Measurements from ENCODE around the gene SYCP3. TPM values are rescaled to one million over a fixed set of nuclear protein-coding genes. Genes with fewer than 3 reads are reported as not detected.
"Not testable (repeated sequence)": the region's sequence is repeated elsewhere in the genome, so short reads cannot be mapped to it uniquely, and the experiment has no call there.

The SYCP3 gene
- total RNA-seq, 1 experiment from 2014 or later, result not detected

DNA sequence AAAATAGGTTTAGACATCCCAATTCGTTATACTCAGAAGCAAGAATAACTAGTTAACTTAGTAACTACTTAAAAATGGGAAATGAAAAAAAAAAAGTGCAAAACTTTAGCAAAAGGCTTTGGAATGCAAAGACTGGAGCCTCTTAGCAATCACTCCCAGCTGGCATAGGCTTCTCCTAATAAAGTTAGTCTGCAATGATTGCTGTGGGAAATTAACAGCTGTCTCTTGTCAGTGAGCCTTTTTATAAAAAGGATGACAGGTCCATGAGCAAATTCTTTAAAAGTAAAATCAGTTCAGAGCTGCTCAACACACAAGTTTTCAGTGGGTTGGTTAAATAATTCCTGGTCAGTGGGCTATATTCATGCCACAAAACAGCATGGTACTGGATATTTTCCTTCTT, 7.4 kb upstream of the SYCP3 start:
- Histone ChIP-seq H3K27me3 (replicated peaks) (no peaks in the 10 kb centered on the region), H3K4me1 (replicated peaks) (no peaks in the 10 kb centered on the region), H3K36me3 (peaks cover 8% of the 10 kb centered on the region; the same call in 1 of the 2 replicates), H3K9me3 (replicated peaks) (no peaks in the 10 kb centered on the region), H3K4me3 (no peak overlapping the region), H3K27ac (no peak overlapping the region)
- no peak for DNase-seq (ENCODE audit: low read depth in 1 of 2, low spot score in 2 of 2)

DNA sequence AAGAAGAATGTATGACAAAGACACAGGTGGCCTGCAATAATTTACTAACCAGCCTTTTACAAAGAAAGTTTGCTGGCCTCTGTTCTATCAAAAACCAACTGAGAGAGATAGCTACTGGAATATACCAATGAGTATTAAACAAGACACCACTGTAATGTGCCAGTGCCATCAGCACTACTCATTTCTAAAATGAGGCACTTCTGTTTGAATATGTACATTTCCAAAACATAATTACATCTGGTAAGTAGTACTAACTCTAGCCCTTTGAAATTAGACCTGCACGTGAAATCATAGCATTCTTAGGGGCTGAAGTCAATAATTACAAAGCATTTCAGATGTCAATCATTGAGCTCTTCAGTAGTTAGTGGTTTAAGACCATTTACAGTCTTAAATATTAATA, 6.9 kb upstream of the SYCP3 start:
- no peaks in the 10 kb centered on the region for H3K27me3 ChIP-seq (replicated peaks)
- H3K4me1 ChIP-seq (replicated peaks), result no peaks in the 10 kb centered on the region
- H3K27ac ChIP-seq, result no peak overlapping the region
- no peaks in the 10 kb centered on the region for H3K9me3 ChIP-seq (replicated peaks)
- DNase-seq (ENCODE audit: low read depth in 1 of 2, low spot score in 2 of 2), result no peak
- no peak overlapping the region for H3K4me3 ChIP-seq
- peaks cover 8% of the 10 kb centered on the region; the same call in 1 of the 2 replicates for H3K36me3 ChIP-seq

DNA sequence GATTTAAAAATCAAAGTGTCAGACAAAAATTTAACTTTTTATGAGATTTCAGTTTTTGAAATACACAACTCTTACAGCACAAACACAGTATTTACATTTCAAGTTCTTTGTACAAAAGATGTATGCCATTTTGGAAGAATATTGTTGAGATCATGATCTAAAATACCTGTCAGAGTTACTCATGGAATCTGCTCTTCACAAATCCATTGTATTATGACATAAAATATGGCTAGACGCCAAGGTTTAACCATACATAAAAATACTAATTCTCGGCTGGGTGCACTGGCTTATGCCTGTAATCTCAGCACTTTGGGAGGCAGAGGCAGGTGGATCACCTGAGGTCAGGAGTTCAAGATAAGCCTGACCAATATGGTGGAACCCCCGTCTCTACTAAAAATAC, 6.2 kb upstream of the SYCP3 start:
- Histone ChIP-seq H3K36me3 (peaks cover 8% of the 10 kb centered on the region; the same call in 1 of the 2 replicates), H3K27ac (no peak overlapping the region)

DNA sequence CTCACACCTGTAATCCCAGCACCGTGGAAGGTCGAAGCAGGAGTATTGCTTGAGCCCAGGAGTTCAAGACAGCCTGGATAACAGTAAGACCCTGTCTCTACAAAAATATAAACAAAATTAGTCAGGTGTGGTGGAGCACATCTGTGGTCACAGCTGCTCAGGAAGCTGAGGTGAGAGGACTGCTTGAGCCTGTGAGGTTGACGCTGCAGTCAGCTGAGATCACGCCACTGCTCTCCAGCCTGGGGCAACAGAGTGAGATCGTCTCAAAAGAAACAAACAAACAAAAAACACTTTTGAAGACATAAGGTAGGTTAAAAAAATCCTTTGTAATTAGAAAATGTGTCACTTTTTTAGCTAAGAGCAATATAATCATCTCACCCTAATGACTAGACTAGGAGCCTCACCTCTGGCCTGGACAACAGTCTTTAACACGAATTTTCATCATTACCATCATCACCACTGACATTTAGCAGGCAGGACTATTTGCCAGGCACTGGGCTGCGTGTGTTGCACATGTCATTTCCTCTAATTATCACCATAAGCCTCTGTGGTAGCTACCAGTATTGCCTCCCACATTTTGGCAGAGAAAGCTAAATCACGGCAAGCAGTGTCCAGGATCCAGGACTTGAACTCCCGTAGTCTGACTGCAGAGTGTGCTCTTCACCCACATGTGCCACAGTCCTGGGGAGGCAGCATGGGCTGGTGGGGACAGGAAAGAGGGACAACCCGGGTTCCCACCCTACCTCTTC, 4.6 kb upstream of the SYCP3 start:
- peaks cover 8% of the 10 kb centered on the region; the same call in 1 of the 2 replicates for H3K36me3 ChIP-seq
- no peak for DNase-seq (ENCODE audit: low read depth in 1 of 2, low spot score in 2 of 2)
- no peak overlapping the region for H3K4me3 ChIP-seq
- H3K4me1 ChIP-seq (replicated peaks), result no peaks in the 10 kb centered on the region
- H3K27me3 ChIP-seq (replicated peaks), result no peaks in the 10 kb centered on the region
- no peaks in the 10 kb centered on the region for H3K9me3 ChIP-seq (replicated peaks)
- H3K27ac ChIP-seq, result no peak overlapping the region

More for the DNA sequence above, 6.2 kb upstream of the SYCP3 start:
- H3K4me3 ChIP-seq, result no peak overlapping the region
- H3K9me3 ChIP-seq (replicated peaks), result no peaks in the 10 kb centered on the region
- no peak for DNase-seq (ENCODE audit: low read depth in 1 of 2, low spot score in 2 of 2)
- no peaks in the 10 kb centered on the region for H3K27me3 ChIP-seq (replicated peaks)
- H3K4me1 ChIP-seq (replicated peaks), result no peaks in the 10 kb centered on the region

DNA sequence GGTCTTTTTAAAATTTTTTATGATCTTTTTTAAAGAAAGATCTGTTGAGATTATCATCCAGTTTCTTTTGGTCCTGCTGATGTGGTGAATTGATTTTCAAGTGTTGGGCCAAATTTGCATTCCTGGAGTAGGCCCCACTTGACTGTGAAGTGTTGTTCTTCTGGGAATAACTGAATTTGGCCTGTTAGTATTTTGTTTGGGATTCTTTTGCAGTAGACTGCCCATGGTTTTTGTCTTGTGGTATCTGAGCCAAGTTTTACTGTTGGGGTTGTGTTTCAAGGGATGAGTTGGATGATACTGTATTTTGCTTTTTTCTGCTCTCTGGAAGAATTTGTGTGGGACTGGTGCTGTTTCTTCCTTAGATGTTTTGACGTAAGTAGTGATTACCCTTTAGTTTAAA, 4.0 kb upstream of the SYCP3 start:
- Histone ChIP-seq H3K9me3 (replicated peaks) (no peaks in the 10 kb centered on the region), H3K4me3 (no peak overlapping the region), H3K27me3 (replicated peaks) (no peaks in the 10 kb centered on the region), H3K4me1 (replicated peaks) (no peaks in the 10 kb centered on the region), H3K36me3 (peaks cover 8% of the 10 kb centered on the region; the same call in 1 of the 2 replicates), H3K27ac (no peak overlapping the region)
- DNase-seq (ENCODE audit: low read depth in 1 of 2, low spot score in 2 of 2), result no peak

DNA sequence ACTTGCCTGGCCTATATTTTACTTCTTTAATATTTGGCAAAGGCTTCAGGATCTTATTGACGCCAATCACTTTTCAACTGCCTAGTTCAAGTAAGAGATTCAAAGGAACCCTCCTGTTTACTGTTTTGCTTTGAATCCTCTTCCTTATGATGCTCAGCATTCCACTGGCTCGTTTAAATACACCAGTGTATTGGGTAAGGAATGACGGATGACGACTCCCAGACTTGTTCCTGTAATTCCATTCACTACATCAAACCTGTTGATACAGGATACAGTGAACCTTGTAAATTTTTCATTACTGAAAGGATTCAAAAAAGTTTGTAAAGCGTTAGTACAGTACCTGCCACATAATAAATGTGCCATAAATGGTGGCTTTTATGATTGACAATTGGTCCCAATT, 1.7 kb upstream of the SYCP3 start:
- Histone ChIP-seq H3K36me3 (peaks cover 8% of the 10 kb centered on the region; the same call in 1 of the 2 replicates), H3K9me3 (replicated peaks) (no peaks in the 10 kb centered on the region), H3K4me1 (replicated peaks) (no peaks in the 10 kb centered on the region), H3K27me3 (replicated peaks) (no peaks in the 10 kb centered on the region), H3K27ac (no peak overlapping the region), H3K4me3 (no peak overlapping the region)
- no peak for DNase-seq (ENCODE audit: low read depth in 1 of 2, low spot score in 2 of 2)

DNA sequence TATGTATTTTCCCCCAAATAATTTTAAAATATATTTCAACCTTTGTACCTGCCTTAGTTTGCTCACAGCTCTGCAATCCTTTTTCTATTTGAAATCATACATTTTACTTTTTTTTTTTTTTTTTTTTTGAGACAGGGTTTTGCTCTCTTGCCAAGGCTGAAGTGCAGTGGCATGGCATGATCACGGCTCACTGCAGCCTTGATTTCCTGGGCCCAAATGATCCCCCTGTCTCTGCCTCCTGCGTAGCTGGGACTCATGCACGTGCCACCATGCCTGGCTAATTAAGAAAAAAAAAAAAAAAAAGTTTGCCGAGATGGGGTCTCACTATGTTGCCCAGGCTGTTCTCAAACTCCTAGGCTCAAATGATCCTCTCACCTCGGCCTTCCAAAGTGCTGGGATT, 1.3 kb upstream of the SYCP3 start:
- DNase-seq (ENCODE audit: low read depth in 1 of 2, low spot score in 2 of 2), result no peak
- H3K27ac ChIP-seq, result no peak overlapping the region
- H3K4me1 ChIP-seq (replicated peaks), result no peaks in the 10 kb centered on the region
- peaks cover 8% of the 10 kb centered on the region; the same call in 1 of the 2 replicates for H3K36me3 ChIP-seq
- no peaks in the 10 kb centered on the region for H3K9me3 ChIP-seq (replicated peaks)
- no peaks in the 10 kb centered on the region for H3K27me3 ChIP-seq (replicated peaks)
- H3K4me3 ChIP-seq, result no peak overlapping the region

DNA sequence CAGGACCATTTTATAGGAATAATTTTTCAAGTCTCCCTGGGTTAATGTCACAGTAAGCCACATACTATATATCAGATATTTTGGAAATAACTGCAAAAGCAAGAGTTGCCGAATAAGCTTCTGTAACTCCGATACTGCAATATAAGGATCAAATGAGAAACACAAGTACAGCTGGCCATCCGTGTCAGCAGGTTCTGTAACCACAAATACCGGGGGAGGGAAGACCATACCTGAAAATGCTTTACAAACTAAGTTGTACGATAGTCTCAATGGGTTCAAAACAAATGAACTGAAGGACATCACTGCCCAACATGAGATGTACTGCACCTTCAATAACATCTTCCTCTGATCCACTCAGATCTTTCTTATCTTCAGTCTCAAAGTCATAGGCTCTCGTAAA, 1.8 kb downstream of the SYCP3 start:
- DNase-seq (ENCODE audit: low read depth in 1 of 2, low spot score in 2 of 2), result no peak
- no peaks in the 10 kb centered on the region for H3K4me1 ChIP-seq (replicated peaks)
- H3K27me3 ChIP-seq (replicated peaks), result no peaks in the 10 kb centered on the region
- H3K27ac ChIP-seq, result no peak overlapping the region
- H3K9me3 ChIP-seq (replicated peaks), result no peaks in the 10 kb centered on the region
- no peaks in the 10 kb centered on the region for H3K36me3 ChIP-seq
- H3K4me3 ChIP-seq, result no peak overlapping the region

DNA sequence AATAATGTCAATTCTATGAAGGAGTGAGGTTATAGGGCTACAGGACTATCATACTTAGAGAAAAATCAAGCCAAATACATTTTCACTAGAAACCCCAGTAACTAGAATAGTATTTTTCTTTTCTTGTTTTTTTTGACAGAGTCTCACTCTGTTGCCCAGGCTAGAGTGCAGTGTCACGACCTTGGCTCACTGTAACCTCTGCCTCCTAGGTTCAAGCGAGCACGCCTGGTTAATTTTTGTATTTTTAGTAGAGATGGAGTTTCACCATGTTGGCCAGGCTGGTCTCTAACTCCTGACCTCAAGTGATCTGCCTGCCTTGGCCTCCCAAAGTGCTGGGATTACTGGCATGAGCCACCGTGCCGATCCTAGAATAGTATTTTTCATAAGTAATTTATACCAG, 4.8 kb downstream of the SYCP3 start:
- H3K9me3 ChIP-seq (replicated peaks); DNase-seq (ENCODE audit: low read depth in 1 of 2, low spot score in 2 of 2); H3K27ac ChIP-seq; H3K4me3 ChIP-seq; H3K4me1 ChIP-seq (replicated peaks); H3K27me3 ChIP-seq (replicated peaks); H3K36me3 ChIP-seq: not testable (repeated sequence)

DNA sequence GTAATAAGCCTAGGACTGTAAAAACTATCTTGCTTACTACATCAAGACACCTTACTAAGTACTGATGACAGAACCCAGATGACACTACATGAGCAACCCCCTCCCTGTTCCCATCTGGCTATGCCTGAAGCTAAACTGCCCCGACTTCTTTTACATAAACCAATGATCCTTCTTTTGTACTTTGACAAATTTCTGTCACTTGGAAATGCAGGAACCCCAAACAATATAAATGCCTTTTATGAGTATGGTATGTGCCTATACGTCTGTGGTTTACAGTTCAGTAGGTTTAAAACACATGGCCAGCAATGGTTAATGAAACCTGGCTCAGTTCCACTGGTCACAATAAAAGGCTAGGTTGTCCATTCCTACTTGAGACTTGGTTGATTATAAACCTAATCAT, 6.1 kb downstream of the SYCP3 start:
- DNase-seq (ENCODE audit: low read depth in 1 of 2, low spot score in 2 of 2), result no peak
- Histone ChIP-seq H3K4me3 (no peak overlapping the region), H3K27ac (no peak overlapping the region), H3K27me3 (replicated peaks) (no peaks in the 10 kb centered on the region), H3K9me3 (replicated peaks) (no peaks in the 10 kb centered on the region), H3K36me3 (no peaks in the 10 kb centered on the region), H3K4me1 (replicated peaks) (no peaks in the 10 kb centered on the region)

DNA sequence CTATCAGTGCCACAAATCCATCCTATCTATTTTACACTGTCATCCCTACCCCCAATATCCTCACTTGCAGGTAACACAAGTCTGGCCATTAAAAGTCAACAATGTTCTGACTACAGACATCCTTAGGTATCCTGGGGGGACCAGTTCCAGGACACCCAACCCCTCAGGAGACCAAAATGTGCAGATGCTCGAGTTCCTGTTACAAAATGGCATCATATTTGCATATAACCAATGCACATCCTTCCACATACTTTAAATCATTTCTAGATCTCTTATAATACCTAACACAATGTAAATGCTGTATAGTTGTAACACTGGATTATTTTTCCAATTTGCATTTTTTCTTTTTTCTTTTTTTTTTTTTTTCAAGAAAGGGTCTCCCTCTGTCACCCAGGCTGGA, 6.9 kb downstream of the SYCP3 start:
- Histone ChIP-seq H3K27me3 (replicated peaks) (no peaks in the 10 kb centered on the region), H3K27ac (no peak overlapping the region), H3K4me1 (replicated peaks) (no peaks in the 10 kb centered on the region), H3K36me3 (no peaks in the 10 kb centered on the region), H3K9me3 (replicated peaks) (no peaks in the 10 kb centered on the region), H3K4me3 (no peak overlapping the region)
- DNase-seq (ENCODE audit: low read depth in 1 of 2, low spot score in 2 of 2), result no peak

DNA sequence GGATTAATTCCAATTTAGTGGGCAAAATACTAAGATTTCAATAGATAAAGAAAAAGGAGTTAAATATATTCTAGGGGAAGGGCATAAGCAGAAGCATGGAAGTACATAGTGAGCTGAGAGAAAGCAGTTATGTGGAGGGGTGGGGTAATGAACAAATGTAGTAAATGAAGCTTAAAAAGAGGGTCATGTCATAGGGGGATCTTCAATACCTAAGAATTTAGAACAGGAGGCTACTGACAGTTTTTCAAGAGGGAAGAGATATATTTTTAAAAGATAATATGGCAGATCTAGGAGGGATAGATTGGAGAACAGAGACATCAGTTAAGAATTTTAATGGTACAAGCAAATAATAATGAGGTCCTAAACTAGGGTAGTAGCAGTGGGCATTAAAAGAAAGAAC, 9.4 kb downstream of the SYCP3 start:
- Histone ChIP-seq H3K36me3 (no peaks in the 10 kb centered on the region), H3K27me3 (replicated peaks) (no peaks in the 10 kb centered on the region)

DNA sequence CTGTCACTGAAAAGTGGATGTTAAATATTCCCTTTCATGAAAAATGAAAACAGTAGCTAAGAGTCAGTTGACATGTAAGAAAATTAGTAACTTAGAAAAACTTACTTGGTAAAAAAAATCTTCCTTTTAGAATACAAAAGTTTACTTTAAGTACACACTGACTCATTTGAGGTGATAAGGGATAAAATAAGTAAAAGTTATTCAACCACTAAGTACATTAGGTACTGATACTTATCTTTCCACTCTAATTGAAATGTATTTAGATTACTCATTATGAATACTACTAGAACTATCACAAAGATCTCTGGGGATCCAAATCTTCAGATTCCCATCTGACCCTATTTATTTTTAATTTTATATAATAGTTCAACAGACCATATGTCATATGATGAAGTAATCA, 12.2 kb downstream of the SYCP3 start:
- DNase-seq (ENCODE audit: low read depth in 1 of 2, low spot score in 2 of 2), result no peak
- Histone ChIP-seq H3K4me3 (no peak overlapping the region), H3K27me3 (replicated peaks) (no peaks in the 10 kb centered on the region), H3K36me3 (no peaks in the 10 kb centered on the region), H3K9me3 (replicated peaks) (no peaks in the 10 kb centered on the region), H3K27ac (no peak overlapping the region), H3K4me1 (replicated peaks) (no peaks in the 10 kb centered on the region)

More for the DNA sequence above, 9.4 kb downstream of the SYCP3 start:
- Histone ChIP-seq H3K4me1 (replicated peaks) (no peaks in the 10 kb centered on the region), H3K4me3 (no peak overlapping the region), H3K27ac (no peak overlapping the region), H3K9me3 (replicated peaks) (no peaks in the 10 kb centered on the region)
- no peak for DNase-seq (ENCODE audit: low read depth in 1 of 2, low spot score in 2 of 2)

DNA sequence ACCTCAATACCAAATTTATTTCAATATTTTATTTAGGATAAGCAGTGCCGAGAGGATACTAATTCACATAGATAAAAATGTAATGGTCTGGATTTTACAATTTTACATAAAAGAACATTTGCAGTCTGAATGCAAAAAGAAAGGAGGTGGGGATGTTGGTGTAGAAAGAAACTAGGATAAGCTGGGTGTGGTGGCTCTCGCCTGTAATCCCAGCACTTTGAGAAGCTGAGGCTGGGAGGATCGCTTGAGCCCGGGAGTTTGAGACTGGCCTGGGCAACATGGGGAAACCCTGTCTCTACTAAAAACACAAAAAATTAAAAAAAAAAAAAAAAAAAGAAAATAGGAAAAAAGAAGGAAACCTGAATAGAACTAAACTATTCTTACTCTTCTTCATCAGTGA, 16.9 kb downstream of the SYCP3 start:
- H3K27me3 ChIP-seq (replicated peaks), result no peaks in the 10 kb centered on the region
- no peak for DNase-seq (ENCODE audit: low read depth in 1 of 2, low spot score in 2 of 2)
- no peaks in the 10 kb centered on the region for H3K4me1 ChIP-seq (replicated peaks)
- H3K4me3 ChIP-seq, result no peak overlapping the region
- no peaks in the 10 kb centered on the region for H3K9me3 ChIP-seq (replicated peaks)
- no peaks in the 10 kb centered on the region for H3K36me3 ChIP-seq
- H3K27ac ChIP-seq, result no peak overlapping the region

DNA sequence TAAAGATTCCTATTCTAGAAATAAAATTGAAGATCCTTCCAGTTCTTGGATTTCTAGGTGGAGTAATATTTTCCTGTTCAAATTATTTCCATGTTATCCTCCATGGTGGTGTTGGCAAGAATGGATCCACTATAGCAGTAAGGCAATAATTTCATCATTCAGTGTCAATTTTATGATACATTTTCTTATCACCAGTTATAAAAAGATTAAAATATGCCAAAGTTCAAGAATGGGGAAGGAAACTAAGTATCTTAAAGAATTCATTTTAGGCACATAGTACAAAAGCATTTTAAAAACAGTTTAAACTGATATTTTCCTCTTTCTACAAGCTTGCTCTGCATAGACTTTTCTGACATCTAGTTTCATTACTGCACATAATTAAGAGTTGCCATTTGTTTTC, 19.1 kb downstream of the SYCP3 start:
- Histone ChIP-seq H3K4me3 (no peak overlapping the region), H3K36me3 (no peaks in the 10 kb centered on the region), H3K4me1 (replicated peaks) (no peaks in the 10 kb centered on the region), H3K27me3 (replicated peaks) (no peaks in the 10 kb centered on the region), H3K9me3 (replicated peaks) (no peaks in the 10 kb centered on the region), H3K27ac (no peak overlapping the region)
- DNase-seq (ENCODE audit: low read depth in 1 of 2, low spot score in 2 of 2), result no peak

Data from SJSA1 (cell line).